A673 (cell line): Measurements from ENCODE around the gene DLK1. TPM values are rescaled to one million over a fixed set of nuclear protein-coding genes. Genes with fewer than 3 reads are reported as not detected.

Experiments used
- BruUV-seq: library from RNA; stranded (reverse); fragments of 400-500 nt; replicated peaks from 2 replicates; lab custom pipeline; 2021; lab: Mats Ljungman, UMichigan
- CTCF ChIA-PET: fragments of 300-600 bp; sonication (Branson Sonifier 250); formaldehyde crosslinking; loops from one replicate; lab custom pipeline; 2022; ENCODE audit warnings: antibody characterized with exemption; lab: Charles Lee
- POLR2A ChIA-PET: fragments of 300-600 bp; sonication (Branson Sonifier 250); formaldehyde crosslinking; loops from one replicate; lab custom pipeline; 2022; ENCODE audit warnings: antibody characterized with exemption; ENCODE audit not compliant: low non-redundant PET; lab: Charles Lee
- DNase-seq: peaks from one replicate; pipeline ENCODE4 v3.0.0-alpha.2; 2015; ENCODE audit warnings: low spot score
- H3K27ac ChIP-seq: fragments of 200-600 bp; sonication (generic); 2 replicates; pipeline ENCODE4 v1.5.1; 2016; ENCODE audit warnings: mixed run types, low read depth, mild to moderate bottlenecking, mixed read lengths, antibody characterized with exemption, low read length; ENCODE audit not compliant: poor library complexity, severe bottlenecking
- H3K27me3 ChIP-seq: fragments of 200-600 bp; sonication (generic); replicated peaks from 2 replicates; pipeline ENCODE4 v1.6.1; 2017; ENCODE audit warnings: mixed run types, low read depth, mild to moderate bottlenecking, mixed read lengths, antibody characterized with exemption, low read length; ENCODE audit not compliant: insufficient read depth, poor library complexity
- H3K36me3 ChIP-seq: fragments of 200-600 bp; sonication (generic); 2 replicates; pipeline ENCODE4 v1.6.1; 2016; ENCODE audit warnings: mixed run types, mild to moderate bottlenecking, mixed read lengths, antibody characterized with exemption, low read length; ENCODE audit not compliant: insufficient read depth, poor library complexity, severe bottlenecking
- H3K4me1 ChIP-seq: fragments of 200-600 bp; sonication (generic); 2 replicates; pipeline ENCODE4 v1.6.1; 2017; ENCODE audit warnings: mixed run types, mild to moderate bottlenecking, mixed read lengths, antibody characterized with exemption, low read length; ENCODE audit not compliant: insufficient read depth, poor library complexity, severe bottlenecking
- H3K4me3 ChIP-seq: fragments of 200-600 bp; sonication (generic); 2 replicates; pipeline ENCODE4 v1.5.1; 2016; ENCODE audit warnings: low read depth, mixed run types, mild to moderate bottlenecking, mixed read lengths, low read length; ENCODE audit not compliant: poor library complexity, severe bottlenecking
- H3K9me3 ChIP-seq: fragments of 200-600 bp; sonication (generic); 2 replicates; pipeline ENCODE4 v1.6.1; 2016; ENCODE audit warnings: mixed run types, low read depth, mild to moderate bottlenecking, mixed read lengths, antibody characterized with exemption, low read length; ENCODE audit not compliant: poor library complexity, severe bottlenecking
- CTCF ChIP-seq: fragments of 300-800, 200-600 bp; sonication (generic); conservative IDR thresholded peaks from 2 replicates; pipeline ENCODE4 v1.5.1; 2017; ENCODE audit warnings: low read depth, mild to moderate bottlenecking, antibody characterized with exemption, low read length, moderate library complexity, mixed read lengths
- EZH2 ChIP-seq: fragments of 200-600 bp; sonication (generic); IDR thresholded peaks from 2 replicates; pipeline ENCODE4 v1.6.1; 2017; ENCODE audit warnings: borderline replicate concordance, low read depth, mild to moderate bottlenecking, mixed read lengths, antibody characterized with exemption, low read length; ENCODE audit not compliant: poor library complexity, severe bottlenecking
- intact Hi-C: fragments of 100-400 bp; cut with micrococcal nuclease; formaldehyde crosslinking; loops from one replicate; pipeline ENCODE4 v1.10.0; 2022; ENCODE audit not compliant: unreplicated experiment
- total RNA-seq: library from RNA; stranded (reverse); gene quantifications from 2 replicates; pipeline ENCODE4 v1.2.3, GENCODE V29; 2021

The DLK1 gene
- total RNA-seq, 1 experiment from 2014 or later = not detected

DNA sequence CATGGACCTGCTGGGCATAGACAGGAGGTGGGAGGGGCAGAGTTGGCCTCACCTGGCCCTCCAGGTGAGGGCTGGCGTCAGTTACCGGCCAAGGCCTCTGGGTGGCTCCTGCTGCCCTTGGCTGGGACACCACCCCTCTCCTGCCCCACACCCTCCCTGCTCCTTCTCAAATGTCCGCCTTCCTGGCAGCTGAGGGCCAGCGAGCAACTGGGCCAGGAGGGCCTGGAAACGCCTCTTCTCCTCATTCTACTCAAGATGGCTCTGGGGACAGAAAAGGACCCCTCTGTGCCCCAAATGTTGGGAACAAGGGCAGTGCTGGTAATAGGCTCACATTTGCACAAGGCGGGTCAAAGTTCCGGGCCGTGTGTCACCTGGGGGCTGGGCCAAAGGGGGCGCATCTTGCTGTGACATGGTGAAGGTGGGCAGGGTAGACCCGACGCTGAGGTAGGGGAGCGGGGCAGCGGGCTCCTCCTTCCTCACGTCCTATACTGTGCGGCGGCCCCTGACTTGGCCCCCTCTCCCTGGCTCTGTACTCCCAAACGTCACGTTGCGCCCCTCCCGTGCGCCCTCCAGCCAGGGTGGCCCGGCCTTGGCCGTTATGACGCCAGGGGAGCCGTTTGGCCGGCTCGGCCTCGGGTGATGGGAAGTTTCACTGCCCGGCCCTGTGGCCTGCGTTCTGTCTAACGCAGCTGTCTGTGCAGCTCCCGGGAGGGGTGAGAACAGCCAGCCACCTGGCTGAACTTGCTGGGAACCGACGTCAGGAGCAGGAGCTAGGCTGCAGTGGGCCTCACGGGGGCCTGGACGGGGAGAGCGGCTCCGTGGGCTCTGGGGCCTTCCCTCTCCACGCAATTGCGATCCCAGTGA lies 18.0 kb upstream of the DLK1 start:
- no TSS peak for BruUV-seq
- ChIA-PET CTCF (no interaction called here), POLR2A (no interaction called here)
- TF ChIP-seq EZH2 (no peak), CTCF (no peak)
- Histone ChIP-seq H3K4me1 (no peaks in the 10 kb centered on the region), H3K27ac (no peak overlapping the region), H3K27me3 (no peaks in the 10 kb centered on the region), H3K9me3 (no peaks in the 10 kb centered on the region), H3K36me3 (no peaks in the 10 kb centered on the region), H3K4me3 (no peak overlapping the region)
- intact Hi-C loops = no loop called here
- DNase-seq = no peak

GRCh38 chr14:100709289-100710284 lies 17.1 kb upstream of the DLK1 start:
- no TSS peak for BruUV-seq
- Histone ChIP-seq H3K27ac (no peak overlapping the region), H3K36me3 (no peaks in the 10 kb centered on the region), H3K4me3 (no peak overlapping the region), H3K27me3 (no peaks in the 10 kb centered on the region), H3K4me1 (no peaks in the 10 kb centered on the region), H3K9me3 (no peaks in the 10 kb centered on the region)
- no peak for DNase-seq
- POLR2A ChIA-PET = no interaction called here
- CTCF ChIA-PET = no interaction called here
- TF ChIP-seq EZH2 (no peak), CTCF (peak; percentile 22; the same call in 1 of the 2 replicates)
- intact Hi-C loops = no loop called here

DNA sequence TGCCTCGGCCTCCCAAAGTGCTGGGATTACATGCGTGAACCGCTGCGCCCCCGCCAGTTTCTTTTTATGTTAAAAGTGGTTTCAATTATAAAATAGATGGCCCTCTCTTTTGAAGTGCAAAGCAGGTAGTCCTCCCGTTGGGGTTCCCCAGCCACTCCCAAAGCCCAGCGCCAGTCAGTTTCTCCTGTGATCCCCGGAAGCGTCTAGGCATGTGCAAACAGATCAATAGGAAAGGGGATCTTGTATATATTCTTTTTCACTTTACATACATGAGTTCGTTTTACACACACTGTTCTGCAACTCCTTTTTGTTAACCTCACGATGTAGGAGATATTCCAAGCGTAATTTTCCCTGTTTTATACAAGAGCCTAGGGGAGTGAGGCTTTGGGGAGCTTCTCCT lies 16.3 kb upstream of the DLK1 start:
- no TSS peak for BruUV-seq
- H3K9me3 ChIP-seq = no peaks in the 10 kb centered on the region
- H3K4me3 ChIP-seq = no peak overlapping the region
- H3K27ac ChIP-seq = no peak overlapping the region
- TF ChIP-seq EZH2 (no peak), CTCF (no peak)
- ChIA-PET CTCF (no interaction called here), POLR2A (no interaction called here)
- no peaks in the 10 kb centered on the region for H3K36me3 ChIP-seq
- no peak for DNase-seq
- intact Hi-C loops = no loop called here
- H3K4me1 ChIP-seq = no peaks in the 10 kb centered on the region
- H3K27me3 ChIP-seq = no peaks in the 10 kb centered on the region
